Endodermal cell (in vitro differentiated cells): ENCODE data around the gene BFSP2. TPM values are rescaled to one million over a fixed set of nuclear protein-coding genes. Genes with fewer than 3 reads are reported as not detected.

ENCODE experiments used
- DNase-seq: peaks from one replicate; pipeline ENCODE4 v3.0.0-alpha.2; 2017
- H3K27ac ChIP-seq: 2 replicates; pipeline ENCODE4 v1.5.1; 2013; ENCODE audit warnings: mild to moderate bottlenecking, low read depth, low read length, moderate library complexity
- H3K27me3 ChIP-seq: 2 replicates; pipeline ENCODE4 v1.6.1; 2013; ENCODE audit warnings: mild to moderate bottlenecking, low read length, moderate library complexity; ENCODE audit not compliant: insufficient read depth, control insufficient read depth, poor library complexity, severe bottlenecking
- H3K36me3 ChIP-seq: 2 replicates; pipeline ENCODE4 v1.7.0; 2013; ENCODE audit warnings: mild to moderate bottlenecking, low read length, moderate library complexity; ENCODE audit not compliant: control insufficient read depth, insufficient read depth
- H3K4me1 ChIP-seq: one replicate; pipeline ENCODE4 v1.7.0; 2013; ENCODE audit warnings: low read length; ENCODE audit not compliant: control insufficient read depth, insufficient read depth
- H3K4me3 ChIP-seq: 2 replicates; pipeline ENCODE4 v1.5.1; 2013; ENCODE audit warnings: mild to moderate bottlenecking, low read length, moderate library complexity
- H3K9ac ChIP-seq: 2 replicates; pipeline ENCODE4 v1.6.1; 2013; ENCODE audit warnings: mild to moderate bottlenecking, low read length, moderate library complexity; ENCODE audit not compliant: poor library complexity, severe bottlenecking; ENCODE audit errors: extremely low read depth
- H3K9me3 ChIP-seq: 2 replicates; pipeline ENCODE4 v1.6.1; 2013; ENCODE audit warnings: mild to moderate bottlenecking, low read length, moderate library complexity; ENCODE audit not compliant: control insufficient read depth
- H3K27ac Mint-ChIP-seq: 2 replicates; pipeline ENCODE4 v1.8.0; 2020; ENCODE audit warnings: mixed read lengths
- H3K27me3 Mint-ChIP-seq: 2 replicates; pipeline ENCODE4 v1.8.0; 2021; ENCODE audit warnings: mild to moderate bottlenecking, mixed read lengths; ENCODE audit not compliant: insufficient read depth
- H3K36me3 Mint-ChIP-seq: 2 replicates; pipeline ENCODE4 v1.8.0; 2020; ENCODE audit warnings: low read depth, mixed read lengths
- H3K4me1 Mint-ChIP-seq: 2 replicates; pipeline ENCODE4 v1.8.0; 2020; ENCODE audit warnings: mixed read lengths
- H3K4me3 Mint-ChIP-seq: 2 replicates; pipeline ENCODE4 v1.8.0; 2020; ENCODE audit warnings: mild to moderate bottlenecking, moderate library complexity, mixed read lengths
- H3K9me3 Mint-ChIP-seq: 2 replicates; pipeline ENCODE4 v1.8.0; 2020; ENCODE audit warnings: mild to moderate bottlenecking, mixed read lengths
- CTCF ChIP-seq: fragments of 200-600 bp; sonication (generic); conservative IDR thresholded peaks from 2 replicates; pipeline ENCODE4 v1.5.0; 2021; ENCODE audit warnings: antibody characterized with exemption, mild to moderate bottlenecking
- WGBS, 2 experiments: methylation state at CpG; one replicate each; pipeline versions ENCODE4 v1.1.5 to v1.1.7; 2013; ENCODE audit warnings: missing lambda C conversion rate in 2 of 2, mixed read lengths in 1 of 2; ENCODE audit not compliant: insufficient coverage in 1 of 2, insufficient read length in 1 of 2; 5-methylcytosine and 5-hydroxymethylcytosine counted together
- total RNA-seq, 2 donors: library from RNA; stranded (reverse); fragmentation: NEBNext Ultra II Directional in 1 of 2; extraction: Animal tissue kit (Norgen Biotek cat#: 25700) in 1 of 2; gene quantifications; 2 replicates in 1 of 2; 3 replicates in 1 of 2; pipeline ENCODE4 v1.2.1, GENCODE V29; 2021

Gene BFSP2
- total RNA-seq, 2 donors from 2014 or later: not detected

GRCh38 chr3:133414021-133414392 is 14.2 kb downstream of the BFSP2 start:
- H3K36me3 ChIP-seq: no peaks in the 10 kb centered on the region
- peaks cover 4% of the 10 kb centered on the region for H3K27me3 Mint-ChIP-seq
- no peak for TF ChIP-seq CTCF
- DNase-seq: no peak
- H3K9ac ChIP-seq: no peak overlapping the region
- no peaks in the 10 kb centered on the region for H3K4me1 ChIP-seq
- WGBS, 2 experiments: 94% methylated on average over 4 of the region's 4 CpGs; no CpG with 5 or more reads in 1 of the 2 experiments
- no peaks in the 10 kb centered on the region for H3K9me3 Mint-ChIP-seq
- H3K36me3 Mint-ChIP-seq: no peaks in the 10 kb centered on the region
- H3K4me3 Mint-ChIP-seq: no peak overlapping the region
- H3K27me3 ChIP-seq: no peaks in the 10 kb centered on the region
- no peaks in the 10 kb centered on the region for H3K4me1 Mint-ChIP-seq
- no peak overlapping the region for H3K27ac ChIP-seq
- no peaks in the 10 kb centered on the region for H3K9me3 ChIP-seq
- H3K27ac Mint-ChIP-seq: no peak overlapping the region
- H3K4me3 ChIP-seq: no peak overlapping the region

- Mint-ChIP-seq H3K27ac (no peak overlapping the region), H3K4me1 (peaks cover 8% of the 10 kb centered on the region), H3K27me3 (no peaks in the 10 kb centered on the region), H3K4me3 (no peak overlapping the region), H3K9me3 (no peaks in the 10 kb centered on the region), H3K36me3 (no peaks in the 10 kb centered on the region)
- Histone ChIP-seq H3K4me3 (no peak overlapping the region), H3K27ac (no peak overlapping the region), H3K27me3 (no peaks in the 10 kb centered on the region), H3K9me3 (no peaks in the 10 kb centered on the region), H3K9ac (no peak overlapping the region), H3K36me3 (no peaks in the 10 kb centered on the region), H3K4me1 (peaks cover 10% of the 10 kb centered on the region)
- TF ChIP-seq CTCF: no peak
- no peak for DNase-seq
- 68 to 78% methylated on average over 4 to 7 of the region's 7 CpGs for WGBS, 2 experiments
Observed at GRCh38 chr3:133418361-133418760, 18.5 kb downstream of the BFSP2 start.

GRCh38 chr3:133419151-133419909 is 19.5 kb downstream of the BFSP2 start:
- no peaks in the 10 kb centered on the region for H3K27me3 Mint-ChIP-seq
- no peak overlapping the region for H3K27ac Mint-ChIP-seq
- Histone ChIP-seq H3K36me3 (no peaks in the 10 kb centered on the region), H3K9me3 (no peaks in the 10 kb centered on the region), H3K27ac (no peak overlapping the region), H3K9ac (no peak overlapping the region), H3K4me3 (no peak overlapping the region), H3K27me3 (no peaks in the 10 kb centered on the region), H3K4me1 (peaks cover 10% of the 10 kb centered on the region)
- TF ChIP-seq CTCF: no peak
- no peaks in the 10 kb centered on the region for H3K36me3 Mint-ChIP-seq
- no peaks in the 10 kb centered on the region for H3K9me3 Mint-ChIP-seq
- H3K4me3 Mint-ChIP-seq: no peak overlapping the region
- no peak for DNase-seq
- 84 to 87% methylated on average over 14 to 15 of the region's 15 CpGs for WGBS, 2 experiments
- H3K4me1 Mint-ChIP-seq: peaks cover 11% of the 10 kb centered on the region
